Raji (cell line): ENCODE data around the gene TIMM17A.

Experiments
- POLR2A ChIP-seq: IDR thresholded peaks from 2 replicates; pipeline ENCODE4 v1.6.1; 2011; ENCODE audit warnings: low read depth, low read length, control low read depth; ENCODE audit not compliant: insufficient read depth

The TIMM17A gene

DNA sequence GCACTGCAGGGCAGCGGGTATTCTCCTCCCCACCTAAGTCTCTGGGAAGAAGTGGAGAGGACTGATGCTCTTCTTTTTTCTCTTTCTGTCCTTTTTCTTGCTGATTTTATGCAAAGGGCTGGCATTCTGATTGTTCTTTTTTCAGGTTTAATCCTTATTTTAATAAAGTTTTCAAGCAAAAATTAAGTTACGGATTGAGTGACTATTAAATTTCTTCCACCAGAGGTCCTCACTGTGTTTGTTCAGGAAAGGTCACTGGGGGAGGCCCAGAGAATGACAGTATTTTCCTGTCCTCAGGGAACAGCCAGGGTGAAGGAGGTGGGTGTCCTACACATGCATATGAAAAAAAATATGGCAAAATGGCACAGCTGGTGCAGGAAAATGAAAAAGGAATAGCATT lies 50.7 kb downstream of the TIMM17A start:
- no peak for TF ChIP-seq POLR2A

DNA sequence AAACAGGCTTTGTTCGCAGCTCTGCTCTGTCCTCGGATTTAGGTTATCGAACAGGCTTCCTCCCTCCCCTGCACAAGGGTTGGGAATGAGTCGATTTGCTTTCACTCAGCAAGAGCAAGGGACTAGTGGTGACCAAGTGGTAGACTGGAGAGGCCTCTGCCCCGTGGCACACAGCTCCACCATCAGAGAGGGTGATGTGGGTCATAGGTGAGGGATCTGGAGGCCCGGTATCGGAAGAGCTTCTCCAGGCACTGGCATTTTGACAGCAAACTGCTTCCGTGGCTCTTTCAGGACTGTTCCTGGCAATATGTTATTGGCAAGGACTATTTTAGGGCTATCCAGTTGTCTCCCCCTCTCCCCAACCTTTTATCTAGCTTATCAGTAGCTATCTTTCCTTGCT lies 52.0 kb downstream of the TIMM17A start:
- TF ChIP-seq POLR2A, result no peak

DNA sequence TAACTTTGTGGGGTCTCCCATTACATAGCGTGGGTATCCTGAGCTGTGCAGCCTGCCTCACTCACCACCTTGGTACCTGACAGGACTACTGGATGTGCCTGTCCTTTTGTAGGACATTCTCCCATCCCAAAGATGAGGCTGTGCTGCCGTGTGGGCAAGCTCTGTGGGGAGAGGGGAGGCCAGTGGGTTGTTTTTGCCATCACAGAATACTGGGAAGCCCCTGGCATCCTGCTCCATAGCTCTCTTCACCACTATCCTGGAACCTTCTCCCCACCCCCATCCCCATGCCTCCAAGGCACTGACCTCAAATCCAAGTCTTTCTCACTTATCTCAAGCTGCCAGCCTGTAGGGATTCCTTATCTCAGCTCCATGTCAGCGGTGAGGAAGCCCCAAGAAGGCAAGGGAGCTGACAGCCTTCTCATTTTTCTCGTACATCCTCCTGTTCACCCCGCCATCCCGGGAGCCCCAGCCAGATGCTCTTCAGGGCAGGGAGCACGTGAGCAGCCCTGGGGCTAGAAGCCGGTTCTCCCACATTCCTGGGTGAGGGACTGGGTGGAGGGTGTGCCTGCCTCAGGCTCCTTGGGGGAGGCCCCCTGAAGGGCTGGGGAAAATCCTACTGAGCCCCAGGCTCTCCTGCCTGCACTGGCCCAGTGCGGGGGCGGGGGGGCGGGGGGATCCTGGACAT lies 52.6 kb downstream of the TIMM17A start:
- no peak for TF ChIP-seq POLR2A

DNA sequence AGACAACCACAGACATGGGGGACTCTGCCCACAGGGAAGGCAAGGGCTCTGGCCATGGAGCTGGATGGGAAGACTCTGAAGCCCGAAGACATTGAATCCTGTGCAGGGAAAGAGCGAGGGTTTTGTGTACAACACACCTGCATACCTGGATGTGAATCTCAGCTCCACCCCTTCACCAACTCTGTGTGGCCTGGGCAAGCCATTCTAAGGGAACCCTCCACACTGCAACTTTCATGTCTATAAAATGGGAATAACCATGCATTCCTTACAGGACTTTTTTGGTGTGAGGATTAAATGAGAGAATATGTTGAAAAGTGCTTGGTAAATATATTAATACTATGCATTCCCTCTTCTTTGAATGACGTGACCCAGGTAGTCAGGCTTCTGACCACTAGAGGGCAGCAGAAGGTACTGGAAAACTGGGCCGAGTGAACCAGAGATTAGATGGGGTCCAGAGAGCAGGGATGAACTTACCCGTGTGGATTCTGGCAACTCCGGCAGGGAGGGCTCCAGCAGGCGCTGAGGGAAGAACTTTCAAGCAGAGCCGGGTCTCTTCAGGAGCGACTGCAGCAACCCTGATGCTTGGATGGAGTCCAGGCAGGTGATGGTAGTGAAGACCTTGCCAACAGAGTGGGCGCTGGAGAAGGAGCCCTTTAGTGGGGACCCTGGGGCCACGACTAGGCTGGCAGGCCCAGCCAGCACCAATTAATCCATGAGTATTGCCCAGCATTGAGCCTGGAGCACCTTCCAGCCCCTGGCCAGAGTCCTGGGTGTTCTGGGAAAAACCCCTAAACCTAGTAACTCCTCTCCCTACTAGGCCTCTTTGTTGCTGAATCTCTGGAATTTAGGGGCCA lies 54.2 kb downstream of the TIMM17A start:
- TF ChIP-seq POLR2A, result no peak

DNA sequence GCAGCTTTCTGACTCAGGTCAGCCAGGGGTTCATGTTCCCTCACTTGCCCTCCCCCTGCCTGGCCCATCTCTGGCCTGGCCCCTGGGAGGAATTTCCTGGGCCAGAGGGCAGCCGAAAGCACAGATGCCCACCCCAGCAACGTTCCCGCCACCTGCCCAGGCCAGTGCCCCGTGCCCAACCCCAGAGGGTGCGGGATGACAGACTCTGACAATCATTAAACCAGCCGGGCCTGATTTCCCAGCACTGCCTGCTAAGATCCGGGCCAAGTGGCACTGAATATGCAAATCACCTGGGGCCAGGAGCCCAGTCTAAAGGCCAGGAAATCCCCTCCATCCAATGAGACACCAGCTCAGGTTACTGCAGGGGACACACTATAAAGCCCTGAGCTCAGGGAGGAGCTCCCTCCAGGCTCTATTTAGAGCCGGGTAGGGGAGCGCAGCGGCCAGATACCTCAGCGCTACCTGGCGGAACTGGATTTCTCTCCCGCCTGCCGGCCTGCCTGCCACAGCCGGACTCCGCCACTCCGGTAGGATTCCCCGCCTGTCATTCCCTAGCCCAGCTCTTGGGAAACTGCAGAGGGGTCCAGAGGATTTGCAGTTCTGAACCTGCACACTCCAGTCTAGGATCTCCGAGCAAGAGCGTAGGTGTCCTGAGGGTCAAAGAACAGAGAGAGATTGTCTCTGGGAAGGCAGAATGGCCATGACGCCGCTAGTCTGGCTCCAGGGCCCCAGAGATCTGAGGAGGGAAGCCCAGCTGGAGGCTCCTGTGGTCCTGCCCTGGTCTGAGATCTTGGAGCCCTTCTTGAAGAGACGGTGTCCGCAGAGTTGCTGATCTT lies 55.1 kb downstream of the TIMM17A start, which contains the start of gene ELF3:
TSS of gene ELF3 (plus strand) at position 408 of the 836 bp plus-strand sequence. CDS start 550 bp downstream, outside the sequence.
- no peak for TF ChIP-seq POLR2A

DNA sequence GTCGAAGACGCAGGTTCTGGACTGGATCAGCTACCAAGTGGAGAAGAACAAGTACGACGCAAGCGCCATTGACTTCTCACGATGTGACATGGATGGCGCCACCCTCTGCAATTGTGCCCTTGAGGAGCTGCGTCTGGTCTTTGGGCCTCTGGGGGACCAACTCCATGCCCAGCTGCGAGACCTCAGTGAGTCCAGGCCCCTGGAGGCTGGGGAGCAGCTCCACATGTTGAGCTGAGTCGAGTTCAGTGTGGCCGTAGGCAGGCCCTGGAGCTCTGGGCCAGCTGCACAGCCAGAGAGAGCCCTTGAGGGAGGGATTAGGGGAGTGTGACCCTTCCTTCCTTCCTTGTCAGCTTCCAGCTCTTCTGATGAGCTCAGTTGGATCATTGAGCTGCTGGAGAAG lies 56.7 kb downstream of the TIMM17A start:
- no peak for TF ChIP-seq POLR2A

DNA sequence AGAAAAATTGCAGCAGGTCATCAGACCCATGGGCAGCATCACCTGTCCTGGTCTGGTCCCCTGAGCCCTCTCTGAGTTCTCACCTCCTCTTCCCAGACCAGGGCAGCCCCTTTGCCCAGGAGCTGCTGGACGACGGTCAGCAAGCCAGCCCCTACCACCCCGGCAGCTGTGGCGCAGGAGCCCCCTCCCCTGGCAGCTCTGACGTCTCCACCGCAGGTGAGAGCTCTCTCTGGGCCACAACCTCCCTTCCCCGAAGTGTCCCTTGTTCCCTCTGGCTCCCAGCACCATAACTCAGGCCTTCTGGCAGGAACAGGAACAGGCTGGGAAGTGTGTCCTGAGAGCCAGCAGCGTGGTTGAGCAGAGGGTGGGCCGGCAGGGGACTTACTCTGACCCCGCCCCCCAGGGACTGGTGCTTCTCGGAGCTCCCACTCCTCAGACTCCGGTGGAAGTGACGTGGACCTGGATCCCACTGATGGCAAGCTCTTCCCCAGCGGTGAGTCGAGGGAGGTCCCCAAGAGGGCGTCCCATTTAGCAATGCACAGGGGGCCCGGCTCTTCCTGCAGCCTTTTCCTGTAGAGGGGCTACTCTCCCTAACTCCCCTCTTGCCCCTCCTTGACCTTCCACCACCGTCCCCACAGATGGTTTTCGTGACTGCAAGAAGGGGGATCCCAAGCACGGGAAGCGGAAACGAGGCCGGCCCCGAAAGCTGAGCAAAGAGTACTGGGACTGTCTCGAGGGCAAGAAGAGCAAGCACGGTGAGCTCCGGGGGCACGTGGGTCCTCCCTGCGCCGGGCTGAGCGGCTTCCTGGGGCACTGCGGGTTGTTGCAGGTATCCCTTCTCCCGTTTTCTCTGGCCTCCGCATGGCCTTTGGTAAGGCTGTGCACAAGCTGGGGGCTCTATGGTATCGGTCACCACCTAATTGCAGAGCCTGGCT lies 57.5 kb downstream of the TIMM17A start:
- TF ChIP-seq POLR2A, result no peak

DNA sequence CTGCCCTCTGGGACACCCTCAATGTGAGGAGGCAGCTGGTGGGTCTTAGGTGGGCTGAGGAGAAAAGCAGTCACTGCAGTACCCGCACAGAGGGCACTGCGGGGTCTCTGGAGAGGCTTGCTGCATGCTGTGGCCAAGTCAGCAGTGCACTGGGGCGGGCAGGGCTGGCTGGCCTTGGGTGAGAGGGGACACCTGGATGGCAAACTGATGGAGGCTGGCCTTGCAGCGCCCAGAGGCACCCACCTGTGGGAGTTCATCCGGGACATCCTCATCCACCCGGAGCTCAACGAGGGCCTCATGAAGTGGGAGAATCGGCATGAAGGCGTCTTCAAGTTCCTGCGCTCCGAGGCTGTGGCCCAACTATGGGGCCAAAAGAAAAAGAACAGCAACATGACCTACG lies 58.3 kb downstream of the TIMM17A start:
- TF ChIP-seq POLR2A, result no peak

DNA sequence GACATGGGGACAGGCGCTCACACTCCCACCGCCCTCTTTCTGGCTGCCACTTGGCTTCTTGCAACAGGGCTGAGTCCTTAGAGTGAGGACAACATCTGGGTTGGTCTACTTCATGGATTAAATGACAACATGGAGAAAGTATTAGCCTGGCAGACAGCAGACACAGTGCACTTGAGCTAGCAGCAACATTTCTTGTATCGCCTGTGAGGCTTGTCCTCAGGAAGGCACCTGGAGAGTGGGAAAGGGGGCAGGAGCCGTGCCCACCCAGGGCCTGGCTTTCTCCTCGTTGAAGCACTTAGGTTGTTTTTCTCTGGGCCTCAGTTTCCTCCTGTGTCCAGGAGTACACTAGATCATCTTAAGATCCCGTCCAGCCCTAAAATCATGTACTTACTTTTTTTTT lies 58.8 kb downstream of the TIMM17A start:
- no peak for TF ChIP-seq POLR2A

DNA sequence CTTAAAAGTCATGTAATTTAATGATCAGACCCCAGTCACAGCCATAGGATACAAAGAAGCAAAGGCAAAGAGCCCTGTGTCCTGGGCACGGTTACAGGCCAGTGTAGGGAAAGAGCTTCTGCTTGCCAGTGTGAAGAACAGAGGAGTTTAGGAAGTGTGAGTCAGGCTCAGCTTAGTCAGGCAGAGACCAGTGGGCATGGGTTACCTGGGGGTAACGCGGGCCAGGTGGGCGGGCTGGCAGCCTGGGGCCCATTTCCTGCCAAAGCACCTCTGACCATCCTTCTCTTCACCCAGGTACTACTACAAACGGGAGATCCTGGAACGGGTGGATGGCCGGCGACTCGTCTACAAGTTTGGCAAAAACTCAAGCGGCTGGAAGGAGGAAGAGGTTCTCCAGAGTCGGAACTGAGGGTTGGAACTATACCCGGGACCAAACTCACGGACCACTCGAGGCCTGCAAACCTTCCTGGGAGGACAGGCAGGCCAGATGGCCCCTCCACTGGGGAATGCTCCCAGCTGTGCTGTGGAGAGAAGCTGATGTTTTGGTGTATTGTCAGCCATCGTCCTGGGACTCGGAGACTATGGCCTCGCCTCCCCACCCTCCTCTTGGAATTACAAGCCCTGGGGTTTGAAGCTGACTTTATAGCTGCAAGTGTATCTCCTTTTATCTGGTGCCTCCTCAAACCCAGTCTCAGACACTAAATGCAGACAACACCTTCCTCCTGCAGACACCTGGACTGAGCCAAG lies 59.8 kb downstream of the TIMM17A start:
- no peak for TF ChIP-seq POLR2A

DNA sequence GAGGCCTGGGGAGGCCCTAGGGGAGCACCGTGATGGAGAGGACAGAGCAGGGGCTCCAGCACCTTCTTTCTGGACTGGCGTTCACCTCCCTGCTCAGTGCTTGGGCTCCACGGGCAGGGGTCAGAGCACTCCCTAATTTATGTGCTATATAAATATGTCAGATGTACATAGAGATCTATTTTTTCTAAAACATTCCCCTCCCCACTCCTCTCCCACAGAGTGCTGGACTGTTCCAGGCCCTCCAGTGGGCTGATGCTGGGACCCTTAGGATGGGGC lies 60.3 kb downstream of the TIMM17A start:
- no peak for TF ChIP-seq POLR2A

DNA sequence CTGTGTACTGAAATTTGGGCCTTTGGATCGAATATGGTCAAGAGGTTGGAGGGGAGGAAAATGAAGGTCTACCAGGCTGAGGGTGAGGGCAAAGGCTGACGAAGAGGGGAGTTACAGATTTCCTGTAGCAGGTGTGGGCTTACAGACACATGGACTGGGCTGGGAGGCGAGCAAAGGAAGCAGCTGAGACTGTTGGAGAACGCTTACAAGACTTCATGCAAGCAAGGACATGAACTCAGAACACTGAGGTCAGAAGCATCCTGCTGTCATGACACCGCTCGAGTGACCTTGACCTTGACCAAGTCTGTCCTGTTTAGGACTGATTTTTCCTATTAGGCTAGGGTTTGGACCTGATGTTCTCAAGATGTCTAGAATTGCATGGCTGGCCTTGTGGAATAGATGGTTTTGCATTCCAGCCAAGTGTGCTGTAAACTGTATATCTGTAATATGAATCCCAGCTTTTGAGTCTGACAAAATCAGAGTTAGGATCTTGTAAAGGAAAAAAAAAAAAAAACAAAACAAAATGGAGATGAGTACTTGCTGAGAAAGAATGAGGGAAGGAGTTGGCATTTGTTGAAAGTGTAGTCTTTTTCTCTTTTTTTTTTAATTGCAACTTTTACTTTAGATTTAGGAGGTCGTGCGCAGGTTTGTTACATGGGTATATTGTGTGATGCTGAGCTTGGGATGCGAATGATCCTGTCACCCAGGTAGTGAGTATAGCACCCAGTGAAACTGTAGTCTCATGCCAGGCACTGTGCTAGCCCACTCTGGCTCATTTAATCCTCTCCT lies 60.9 kb downstream of the TIMM17A start:
- no peak for TF ChIP-seq POLR2A
